ENCODE results near the gene TEF. TPM values are rescaled to one million over a fixed set of nuclear protein-coding genes. Genes with fewer than 3 reads are reported as not detected.

Gene TEF
- total and polyA plus RNA-seq, 9 of the 15 experiments (the other 6 are each of a cell fraction or from before 2014, with no cell fraction given), result 0.04 to 3.1 (median 1.2) TPM

- TF ChIP-seq RREB1 (CRISPR knock-in tag; IDR thresholded peaks at IDR 0.05) (no peak), BHLHE40 (IDR thresholded peaks at IDR 0.05; ENCODE audit: low read length) (peak; percentile 72), NCOA1 (IDR thresholded peaks at IDR 0.05; ENCODE audit: low read depth) (no peak), E2F6 (IDR thresholded peaks at IDR 0.05; ENCODE audit: borderline replicate concordance in 1 of 2, extremely low read depth in 1 of 2, insufficient read depth in 1 of 2, insufficient read length in 1 of 2, low read depth in 1 of 2, low read length in 1 of 2, poor library complexity in 1 of 2, severe bottlenecking in 1 of 2) (peak; percentile 33), RFX5 (IDR thresholded peaks at IDR 0.05; ENCODE audit: low read depth, low read length) (peak; percentile 96), HOMEZ (CRISPR knock-in tag; IDR thresholded peaks at IDR 0.05) (no peak), NFYB (IDR thresholded peaks at IDR 0.05; ENCODE audit: extremely low read depth, insufficient read length) (peak; percentile 46), KAT8 (IDR thresholded peaks at IDR 0.05; ENCODE audit: low read depth) (no peak), LARP7 (IDR thresholded peaks at IDR 0.05) (no peak), ARID1B (IDR thresholded peaks at IDR 0.05) (peak; percentile 39), RBBP5 (IDR thresholded peaks at IDR 0.05; ENCODE audit: borderline replicate concordance, insufficient read depth, low read length, poor library complexity, severe bottlenecking) (no peak), EP400 (IDR thresholded peaks at IDR 0.05) (peak; percentile 72), ZNF143 (CRISPR knock-in tag; IDR thresholded peaks at IDR 0.05) (peak; percentile 85), DPF2 (IDR thresholded peaks at IDR 0.05) (peak; percentile 35; the same call in 1 of the 2 replicates), MYC (IDR thresholded peaks at IDR 0.05; ENCODE audit: low read depth, low read length) (peak; percentile 39), MYC (CRISPR knock-in tag; IDR thresholded peaks at IDR 0.05; ENCODE audit: borderline replicate concordance, low read depth) (no peak), ZNF347 (CRISPR knock-in tag; IDR thresholded peaks at IDR 0.05; ENCODE audit: low read depth) (no peak), NFRKB (IDR thresholded peaks at IDR 0.05; ENCODE audit: low read depth) (0 out of 2 replicates have a peak, but pooled peaks have one; percentile 7), VEZF1 (CRISPR knock-in tag; IDR thresholded peaks at IDR 0.05) (peak; percentile 98)
Measured at GRCh38 chr22:41448189-41448808, 66.6 kb downstream of the TEF start (continued).
